ENCODE measurements around the gene LRRIQ4.

DNA sequence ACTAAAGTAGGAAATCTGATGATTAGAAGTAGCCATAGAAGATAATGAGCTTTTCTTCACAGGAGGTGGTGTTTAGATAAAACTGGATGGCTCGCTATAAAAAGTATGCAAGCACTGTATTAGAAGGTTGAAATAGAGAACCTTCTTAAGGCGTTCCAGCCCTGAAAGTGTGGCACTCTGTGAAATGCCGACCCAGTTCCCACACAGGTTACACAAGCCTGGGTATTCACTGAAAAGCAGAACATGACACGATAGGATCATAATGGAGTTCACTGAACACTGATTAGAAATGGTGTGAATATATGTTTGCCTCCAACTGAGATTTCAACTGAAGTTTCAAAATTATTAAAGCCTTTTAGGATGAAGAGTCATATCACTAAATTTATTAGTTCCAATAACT, 15.0 kb downstream of the LRRIQ4 start:
- TF ChIP-seq POLR2AphosphoS5 (IDR thresholded peaks at IDR 0.05; ENCODE audit: low read depth, low read length): no peak
- TF ChIP-seq POLR2A (IDR thresholded peaks at IDR 0.05; ENCODE audit: low read depth, low read length): no peak
